Brain microvascular endothelial cell (primary cell): ENCODE results near the gene TGM2.

Experiments
- DNase-seq: peaks from one replicate; pipeline ENCODE4 v3.0.0-alpha.2; 2020
- H3K27ac ChIP-seq: fragments of 250-450 bp; sonication (Bioruptor Pico); 2 replicates; pipeline ENCODE4 v1.5.1; 2020; ENCODE audit warnings: mild to moderate bottlenecking, moderate library complexity
- H3K27me3 ChIP-seq: fragments of 250-450 bp; sonication (Bioruptor Pico); replicated peaks from 2 replicates; pipeline ENCODE4 v1.5.1; 2020; ENCODE audit warnings: mild to moderate bottlenecking
- H3K36me3 ChIP-seq: fragments of 250-450 bp; sonication (Bioruptor Pico); replicated peaks from 2 replicates; pipeline ENCODE4 v1.5.1; 2020; ENCODE audit warnings: mild to moderate bottlenecking
- H3K4me3 ChIP-seq: 2 replicates; pipeline ENCODE4 v1.5.1; 2011; ENCODE audit warnings: low read depth, mild to moderate bottlenecking, control low read depth, low read length, moderate library complexity
- in situ Hi-C: cut with HindIII; loops from 2 replicates; pipeline ENCODE4 v1.10.0; 2017; ENCODE audit warnings: low sequenced_read_pairs, low pct_ligation_motif_present
- TF ChIP-seq, protein P1 (sequence below): IDR thresholded peaks from 2 replicates; pipeline ENCODE4 v1.5.1; 2011; ENCODE audit warnings: low read depth, mild to moderate bottlenecking, moderate library complexity, low read length, control low read depth, inconsistent platforms; ENCODE audit errors: missing control alignments

Gene TGM2

GRCh38 chr20:38187517-38187916 is 22.4 kb upstream of the TGM2 start:
- DNase-seq, result no peak
- in situ Hi-C loops, result no loop called here
- H3K27ac ChIP-seq, result no peak overlapping the region
- TF ChIP-seq, protein P1, sequence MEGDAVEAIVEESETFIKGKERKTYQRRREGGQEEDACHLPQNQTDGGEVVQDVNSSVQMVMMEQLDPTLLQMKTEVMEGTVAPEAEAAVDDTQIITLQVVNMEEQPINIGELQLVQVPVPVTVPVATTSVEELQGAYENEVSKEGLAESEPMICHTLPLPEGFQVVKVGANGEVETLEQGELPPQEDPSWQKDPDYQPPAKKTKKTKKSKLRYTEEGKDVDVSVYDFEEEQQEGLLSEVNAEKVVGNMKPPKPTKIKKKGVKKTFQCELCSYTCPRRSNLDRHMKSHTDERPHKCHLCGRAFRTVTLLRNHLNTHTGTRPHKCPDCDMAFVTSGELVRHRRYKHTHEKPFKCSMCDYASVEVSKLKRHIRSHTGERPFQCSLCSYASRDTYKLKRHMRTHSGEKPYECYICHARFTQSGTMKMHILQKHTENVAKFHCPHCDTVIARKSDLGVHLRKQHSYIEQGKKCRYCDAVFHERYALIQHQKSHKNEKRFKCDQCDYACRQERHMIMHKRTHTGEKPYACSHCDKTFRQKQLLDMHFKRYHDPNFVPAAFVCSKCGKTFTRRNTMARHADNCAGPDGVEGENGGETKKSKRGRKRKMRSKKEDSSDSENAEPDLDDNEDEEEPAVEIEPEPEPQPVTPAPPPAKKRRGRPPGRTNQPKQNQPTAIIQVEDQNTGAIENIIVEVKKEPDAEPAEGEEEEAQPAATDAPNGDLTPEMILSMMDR, result peak; percentile 66
- no peaks in the 10 kb centered on the region for H3K27me3 ChIP-seq
- no peaks in the 10 kb centered on the region for H3K36me3 ChIP-seq
- no peak overlapping the region for H3K4me3 ChIP-seq

DNA sequence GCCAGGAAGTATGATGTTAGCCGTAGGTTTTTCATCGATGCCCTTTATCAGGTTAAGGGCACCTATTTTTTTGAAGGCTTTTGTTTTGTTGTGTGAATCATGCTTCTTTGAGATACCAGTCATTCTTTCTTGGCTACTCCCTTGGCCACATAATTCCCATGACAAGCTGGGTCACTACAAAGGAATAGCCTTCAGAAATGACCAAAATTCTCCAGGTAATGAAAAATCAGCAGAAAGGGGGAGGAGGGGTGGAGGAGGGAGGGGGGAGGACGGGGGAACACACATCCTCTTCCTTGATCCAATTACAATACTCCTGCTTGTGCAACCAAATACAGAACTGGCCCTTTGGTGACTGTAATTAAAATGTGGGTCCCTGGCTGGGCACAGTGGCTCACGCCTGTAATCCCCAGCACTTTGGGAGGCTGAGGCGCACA is 21.7 kb upstream of the TGM2 start:
- in situ Hi-C loops, result no loop called here
- no peak overlapping the region for H3K27ac ChIP-seq

DNA sequence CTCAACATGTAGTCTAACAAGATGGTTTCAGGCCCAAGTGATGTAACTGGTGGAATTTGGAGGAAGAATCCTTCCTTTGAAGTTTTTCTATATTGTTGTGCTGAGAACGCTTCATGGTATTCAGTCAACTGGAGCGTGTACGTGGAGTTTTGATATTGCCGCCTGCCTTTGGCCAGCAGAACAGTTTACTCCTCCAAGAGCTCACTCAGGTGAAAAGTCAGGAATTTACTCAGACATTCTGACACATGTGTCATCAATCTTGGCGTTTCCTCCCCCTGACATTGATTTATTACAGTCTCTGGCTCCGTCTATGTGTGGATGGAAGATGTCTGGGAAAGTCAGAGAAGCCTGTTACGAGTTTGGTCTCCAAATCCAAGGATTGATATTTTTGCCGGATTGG is 19.0 kb upstream of the TGM2 start:
- Histone ChIP-seq H3K27ac (no peak overlapping the region), H3K36me3 (no peaks in the 10 kb centered on the region), H3K27me3 (no peaks in the 10 kb centered on the region), H3K4me3 (no peak overlapping the region)
- in situ Hi-C loops, result no loop called here
- TF ChIP-seq, protein P1, result no peak
- DNase-seq, result no peak

More for the DNA sequence above, 21.7 kb upstream of the TGM2 start:
- TF ChIP-seq, protein P1, result no peak
- Histone ChIP-seq H3K36me3 (no peaks in the 10 kb centered on the region), H3K4me3 (no peak overlapping the region), H3K27me3 (no peaks in the 10 kb centered on the region)
- no peak for DNase-seq

DNA sequence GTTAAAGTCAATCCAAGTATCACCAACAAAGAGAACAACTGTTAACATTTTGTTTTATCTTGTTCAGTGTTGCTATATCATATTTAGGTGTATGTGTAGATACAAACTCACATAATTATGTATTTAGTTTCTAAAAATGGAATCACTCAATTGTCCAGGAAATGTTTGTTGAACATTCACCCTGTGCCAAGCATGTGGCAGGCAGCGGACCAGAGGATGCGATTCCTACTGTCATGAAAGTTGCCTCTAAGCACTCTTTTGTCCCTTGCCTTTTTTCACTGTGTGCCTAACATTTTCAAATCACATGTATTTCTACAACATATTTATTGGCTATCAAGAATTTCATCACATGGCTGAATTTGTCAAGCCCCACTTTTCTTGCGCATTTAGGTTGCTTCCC is 16.9 kb upstream of the TGM2 start:
- TF ChIP-seq, protein P1, result no peak
- Histone ChIP-seq H3K36me3 (no peaks in the 10 kb centered on the region), H3K4me3 (no peak overlapping the region), H3K27me3 (no peaks in the 10 kb centered on the region), H3K27ac (no peak overlapping the region)
- in situ Hi-C loops, result no loop called here
- DNase-seq, result no peak

- no peak overlapping the region for H3K4me3 ChIP-seq
- H3K27ac ChIP-seq, result no peak overlapping the region
- TF ChIP-seq, protein P1, result no peak
- no peaks in the 10 kb centered on the region for H3K27me3 ChIP-seq
- in situ Hi-C loops, result no loop called here
- no peaks in the 10 kb centered on the region for H3K36me3 ChIP-seq
- no peak for DNase-seq
Observed at GRCh38 chr20:38181207-38181801, 16.2 kb upstream of the TGM2 start.

DNA sequence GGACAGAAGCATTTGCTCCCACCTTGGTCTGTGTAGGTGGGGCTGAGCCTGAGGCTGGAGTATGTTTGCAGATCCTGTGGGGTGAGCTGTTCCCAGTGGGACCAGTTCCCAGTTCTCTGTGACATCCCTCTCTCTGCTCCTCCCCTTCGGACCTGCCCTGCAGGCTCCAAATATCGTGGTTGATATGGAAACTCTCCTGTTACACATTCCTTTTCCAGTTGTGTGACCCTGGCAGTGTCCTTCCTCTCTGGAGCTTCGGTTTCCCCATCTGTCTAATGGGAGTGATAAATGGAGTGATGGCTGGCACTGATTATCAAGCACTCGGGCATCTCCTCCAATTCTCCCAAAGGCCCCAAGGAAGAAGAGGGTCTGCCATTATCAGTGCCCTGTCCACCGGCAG is 15.7 kb upstream of the TGM2 start:
- Histone ChIP-seq H3K27ac (no peak overlapping the region), H3K27me3 (no peaks in the 10 kb centered on the region), H3K4me3 (no peak overlapping the region), H3K36me3 (no peaks in the 10 kb centered on the region)
- TF ChIP-seq, protein P1, result no peak
- no peak for DNase-seq
- in situ Hi-C loops, result no loop called here
